ENCODE results near the gene MCRIP1. TPM values are rescaled to one million over a fixed set of nuclear protein-coding genes. Genes with fewer than 3 reads are reported as not detected.

The MCRIP1 gene
- total and polyA plus RNA-seq, 4 experiments from 2014 or later = 65.8 to 87.2 (median 68.9) TPM

DNA sequence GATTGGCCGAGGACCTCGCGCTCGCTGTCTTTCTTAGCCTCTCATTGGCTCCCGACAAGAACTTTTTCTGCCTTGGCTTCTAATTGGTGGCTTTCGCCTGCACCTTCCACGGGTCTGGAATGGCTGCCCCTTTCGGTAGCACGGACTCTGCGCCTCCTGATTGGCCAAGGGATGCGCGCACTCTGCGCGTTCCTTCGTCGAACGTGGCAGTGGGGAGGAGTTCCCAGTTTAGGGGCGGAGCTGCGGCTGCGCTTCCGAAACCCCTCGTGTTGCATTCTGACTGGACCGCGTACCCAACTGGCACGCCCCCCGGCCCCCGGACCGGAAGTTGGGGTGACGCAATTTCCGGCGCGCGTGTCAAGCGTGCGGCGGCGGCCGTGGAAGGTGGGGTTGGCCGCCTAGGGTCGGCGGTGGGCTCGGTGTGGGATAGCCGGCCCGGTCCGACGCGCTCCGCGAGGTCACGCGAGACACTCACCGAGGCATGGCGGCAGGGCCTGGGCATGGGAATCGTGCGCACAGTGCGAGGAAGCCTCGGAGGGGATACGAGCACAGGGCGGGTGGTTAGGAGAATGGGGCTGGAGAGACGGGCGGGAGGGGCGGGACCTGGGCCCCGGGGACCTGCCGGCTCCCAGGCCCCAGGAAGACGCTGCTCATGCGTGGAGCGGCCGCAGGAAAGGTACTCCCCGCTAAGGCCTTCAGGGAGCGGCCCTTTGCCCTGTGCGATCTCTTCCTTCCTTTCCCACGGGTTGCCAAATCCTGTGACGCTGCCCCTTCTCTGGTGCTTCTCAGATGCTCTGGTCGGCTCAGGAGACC is 27.9 kb upstream of the MCRIP1 start:
- H3K4me1 Mint-ChIP-seq = peaks cover 17 to 58% (median 37%) of the 10 kb centered on the region in 4 donors
- CTCF ChIA-PET (ENCODE audit: partially characterized antibody) = interaction anchor here (0.6 kb wide), 1 partner anchor 12 kb away, joined by 3 read pairs; no protein-coding TSS in a partner anchor
- H3K4me3 ChIP-seq (ENCODE audit: low read length in 2 of 2) = peak overlapping the region; percentile 0 to 60

DNA sequence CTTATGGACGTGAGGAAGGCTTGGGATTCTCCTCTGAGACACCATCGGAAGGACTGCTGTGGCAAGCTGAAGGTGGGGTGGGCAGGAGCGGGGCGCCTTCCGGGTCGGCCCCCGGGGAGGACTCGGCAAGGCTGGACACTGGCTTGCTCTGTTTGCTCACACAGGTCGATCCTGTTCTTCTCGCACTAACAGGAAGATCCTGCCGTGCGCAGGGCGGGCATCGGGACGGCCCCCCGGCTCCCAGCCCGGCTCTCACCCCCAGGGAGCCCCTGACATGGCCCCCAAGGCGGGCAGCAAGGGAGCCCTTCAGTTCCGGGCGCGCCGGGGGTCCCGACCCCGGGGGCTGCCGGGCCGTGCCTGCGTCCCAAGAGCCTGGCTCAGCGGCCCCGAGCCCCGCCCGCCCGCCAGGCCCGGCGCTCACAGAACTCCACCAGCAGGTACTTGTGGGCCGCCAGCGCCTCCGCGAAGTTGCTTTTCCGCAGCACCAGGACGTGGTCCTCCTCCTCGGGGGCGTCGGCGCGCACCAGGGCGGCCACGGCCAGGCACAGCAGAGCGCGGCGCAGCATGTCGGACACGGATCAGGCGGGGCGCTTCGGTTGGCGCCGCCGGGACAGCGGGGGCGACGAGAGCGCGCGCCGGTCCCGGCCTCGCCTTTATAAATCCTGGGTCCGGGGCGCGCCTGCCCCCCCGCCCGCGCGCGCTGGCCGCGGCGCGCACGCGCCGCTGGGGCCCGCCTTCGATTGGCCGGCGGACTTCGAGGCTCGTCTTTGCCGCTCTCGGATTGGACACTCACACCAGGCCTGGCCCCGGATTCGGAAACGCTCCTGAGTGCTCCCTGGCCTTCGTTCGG is 27.0 kb upstream of the MCRIP1 start, which contains the start of gene P4HB:
P4HB (minus strand) TSS at position 630 of the 850 bp plus-strand sequence; CDS start at position 566, 64 bp downstream.
- H3K4me3 Mint-ChIP-seq = peak within 1 kb of the TSS; percentile 86 to 93 (median 92)
- peaks cover 17 to 56% (median 33%) of the 10 kb centered on the region in 4 donors for H3K4me1 Mint-ChIP-seq
- ChIA-PET CTCF (ENCODE audit: partially characterized antibody) (interaction anchor here (0.5 to 0.8 kb wide), 2 partner anchors 29 to 124 kb away, joined by 3 read pairs; no protein-coding TSS in a partner anchor), POLR2A (ENCODE audit: partially characterized antibody) (interaction anchor here (0.9 to 5.1 kb wide), 11 partner anchors 10 to 368 kb away, joined by 3 to 99 read pairs (median 3); partner anchors contain the start of genes ARHGDIA, ARL16, DUS1L and HGS)
- Histone ChIP-seq H3K4me3 (ENCODE audit: low read length in 2 of 2) (peak within 1 kb of the TSS; percentile 76 to 79), H3K27me3 (ENCODE audit: insufficient read depth, low read length) (no peaks in the 10 kb centered on the region), H3K4me1 (ENCODE audit: insufficient read depth, low read length) (peaks cover 40% of the 10 kb centered on the region), H3K27ac (ENCODE audit: low read depth, low read length) (peak within 1 kb of the TSS; percentile 92), H3K9me3 (ENCODE audit: control insufficient read depth in 1 of 2, low read length in 2 of 2) (no peaks in the 10 kb centered on the region), H3K36me3 (ENCODE audit: insufficient read depth, low read length) (peaks cover 9% of the 10 kb centered on the region)
- peak in 1 of 5 donors; percentile 11 for DNase-seq
- intact Hi-C loops (cut with micrococcal nuclease) = loop anchor here (1.0 to 10.0 kb wide), 8 partner anchors 11 to 435 kb away; partner anchors contain the start of genes ALYREF, ANAPC11, ARHGDIA and CENPX
- peaks cover 4 to 39% of the 10 kb centered on the region in 2 donors for H3K36me3 Mint-ChIP-seq
- peak within 1 kb of the TSS; percentile 98 to 99 (median 98) for H3K27ac Mint-ChIP-seq
- H3K27me3 Mint-ChIP-seq = peaks cover 0 to 6% of the 10 kb centered on the region in 2 donors
- H3K9me3 Mint-ChIP-seq = peaks cover 0 to 12% (median 0%) of the 10 kb centered on the region in 8 donors

More for the DNA sequence above, 27.9 kb upstream of the MCRIP1 start:
- Mint-ChIP-seq H3K4me3 (peak overlapping the region; percentile 86 to 93 (median 91)), H3K27ac (peak overlapping the region; percentile 98 to 99 (median 98)), H3K27me3 (peaks cover 0 to 6% of the 10 kb centered on the region in 2 donors), H3K9me3 (peaks cover 0 to 12% (median 0%) of the 10 kb centered on the region in 8 donors), H3K36me3 (peaks cover 4 to 35% of the 10 kb centered on the region in 2 donors)
- Histone ChIP-seq H3K9me3 (ENCODE audit: control insufficient read depth in 1 of 2, low read length in 2 of 2) (no peaks in the 10 kb centered on the region), H3K36me3 (ENCODE audit: insufficient read depth, low read length) (peaks cover 6% of the 10 kb centered on the region), H3K27me3 (ENCODE audit: insufficient read depth, low read length) (no peaks in the 10 kb centered on the region), H3K4me1 (ENCODE audit: insufficient read depth, low read length) (peaks cover 40% of the 10 kb centered on the region), H3K27ac (ENCODE audit: low read depth, low read length) (peak overlapping the region; percentile 92)
- DNase-seq = peak; percentile 100
- POLR2A ChIA-PET (ENCODE audit: partially characterized antibody) = interaction anchor here (0.6 to 5.1 kb wide), 10 partner anchors 9 to 368 kb away, joined by 3 to 99 read pairs (median 4); partner anchors contain the start of genes ARHGDIA, ARL16, HGS and MCRIP1
- intact Hi-C loops (cut with micrococcal nuclease) = loop anchor here (1.0 to 10.0 kb wide), 8 partner anchors 10 to 434 kb away; partner anchors contain the start of genes ALYREF, ANAPC11, ARHGDIA and CENPX

DNA sequence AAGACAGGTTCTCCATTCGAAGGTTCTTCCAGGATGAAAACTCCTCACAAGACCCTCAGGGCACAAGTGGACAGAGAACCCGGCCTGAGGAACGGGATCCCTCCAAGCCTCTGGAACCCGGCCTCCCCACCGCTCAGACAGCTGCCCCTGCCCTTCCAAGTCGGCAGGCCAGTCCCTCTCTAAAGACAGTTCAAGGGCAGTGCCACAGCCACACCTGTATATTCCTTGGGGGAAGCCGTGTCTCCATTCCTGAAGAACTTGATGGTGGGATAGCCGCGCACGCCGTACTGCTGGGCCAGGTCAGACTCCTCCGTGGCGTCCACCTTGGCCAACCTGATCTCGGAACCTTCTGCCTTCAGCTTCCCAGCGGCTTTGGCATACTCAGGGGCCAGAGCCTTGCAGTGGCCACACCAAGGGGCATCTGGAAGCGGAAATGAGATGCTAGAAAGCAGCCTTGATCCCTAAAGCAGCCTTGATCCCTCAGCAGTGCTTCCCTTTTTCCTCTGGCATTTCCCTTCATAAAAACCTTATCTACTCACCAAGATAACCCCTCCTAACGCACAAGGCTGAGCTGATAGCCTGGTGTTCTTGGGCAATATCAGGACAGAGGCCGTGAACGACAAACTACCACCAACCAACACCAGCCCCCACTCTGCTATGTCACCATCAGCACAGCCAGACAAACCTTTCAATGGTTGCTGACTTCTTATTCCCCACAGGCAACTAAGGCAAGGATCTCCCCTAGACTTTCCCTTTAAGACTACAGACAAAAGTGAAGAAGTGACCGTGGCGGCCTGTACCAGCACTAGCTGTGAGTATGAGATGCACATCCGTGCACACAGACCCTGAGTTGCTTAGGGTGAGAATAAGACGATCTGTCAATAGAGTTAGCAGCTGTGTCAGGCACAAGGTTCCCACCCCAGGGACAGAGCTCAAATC is 26.1 kb upstream of the MCRIP1 start:
- intact Hi-C loops (cut with micrococcal nuclease) = no loop called here
- peaks cover 17 to 56% (median 33%) of the 10 kb centered on the region in 4 donors for H3K4me1 Mint-ChIP-seq
- DNase-seq = no peak
- peak overlapping the region; percentile 81 for H3K27ac ChIP-seq (ENCODE audit: low read depth, low read length)
- peak overlapping the region; percentile 83 to 92 (median 90) for H3K4me3 Mint-ChIP-seq
- peak overlapping the region; percentile 69 to 99 (median 93) for H3K27ac Mint-ChIP-seq
- H3K27me3 ChIP-seq (ENCODE audit: insufficient read depth, low read length) = no peaks in the 10 kb centered on the region
- CTCF ChIA-PET (ENCODE audit: partially characterized antibody) = interaction anchor here (0.5 to 0.8 kb wide), 2 partner anchors 29 to 123 kb away, joined by 3 read pairs; no protein-coding TSS in a partner anchor
- peaks cover 0 to 6% of the 10 kb centered on the region in 2 donors for H3K27me3 Mint-ChIP-seq
- no peaks in the 10 kb centered on the region for H3K9me3 ChIP-seq (ENCODE audit: control insufficient read depth in 1 of 2, low read length in 2 of 2)
- POLR2A ChIA-PET (ENCODE audit: partially characterized antibody) = interaction anchor here (0.7 to 5.1 kb wide), 6 partner anchors 12 to 207 kb away, joined by 3 to 99 read pairs (median 4); partner anchors contain the start of genes ARHGDIA, ARL16, DUS1L and HGS
- H3K4me3 ChIP-seq (ENCODE audit: low read length in 2 of 2) = peak overlapping the region; percentile 76 to 79
- peaks cover 0 to 12% (median 0%) of the 10 kb centered on the region in 8 donors for H3K9me3 Mint-ChIP-seq
- H3K36me3 ChIP-seq (ENCODE audit: insufficient read depth, low read length) = peaks cover 17% of the 10 kb centered on the region
- peaks cover 40% of the 10 kb centered on the region for H3K4me1 ChIP-seq (ENCODE audit: insufficient read depth, low read length)
- H3K36me3 Mint-ChIP-seq = peaks cover 4 to 45% of the 10 kb centered on the region in 2 donors

DNA sequence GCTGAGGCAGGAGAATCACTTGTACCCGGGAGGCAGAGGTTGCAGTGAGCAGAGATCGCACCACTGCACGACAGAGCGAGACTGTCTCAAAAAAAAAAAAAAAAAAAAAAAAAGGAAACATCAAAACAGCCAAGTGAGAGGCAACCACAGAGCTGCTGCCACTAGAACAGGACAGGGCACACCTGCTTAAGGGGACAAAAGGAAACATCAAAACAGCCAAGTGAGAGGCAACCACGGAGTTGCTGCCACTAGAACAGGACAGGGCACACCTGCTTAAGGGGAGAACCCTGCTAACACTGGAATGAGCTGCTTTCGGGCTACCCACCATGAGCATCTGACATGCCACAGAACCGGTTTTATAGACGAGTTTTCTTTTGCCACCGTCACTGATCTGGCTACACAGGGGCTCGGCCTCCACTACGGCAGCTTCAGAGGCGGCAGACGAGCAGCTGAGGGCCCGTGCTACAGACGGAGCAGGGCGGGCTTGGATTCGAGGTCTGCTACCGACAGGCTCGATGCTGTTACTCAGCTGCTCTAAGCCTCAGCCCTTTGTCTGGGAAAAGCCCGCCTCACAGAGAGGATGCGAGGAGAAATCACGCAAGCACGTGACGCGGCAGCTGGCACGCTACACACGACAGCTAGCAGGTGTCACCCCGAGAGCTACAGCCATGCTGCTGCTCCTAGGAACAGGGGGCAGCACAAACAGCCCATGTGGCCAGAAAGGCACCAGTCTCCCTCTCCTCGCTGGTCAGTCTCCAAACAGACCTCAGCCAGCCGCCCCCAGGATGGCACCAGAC is 25.3 kb upstream of the MCRIP1 start:
- peaks cover 14 to 56% (median 26%) of the 10 kb centered on the region in 4 donors for H3K4me1 Mint-ChIP-seq
- Histone ChIP-seq H3K4me1 (ENCODE audit: insufficient read depth, low read length) (peaks cover 39% of the 10 kb centered on the region), H3K9me3 (ENCODE audit: control insufficient read depth in 1 of 2, low read length in 2 of 2) (no peaks in the 10 kb centered on the region), H3K36me3 (ENCODE audit: insufficient read depth, low read length) (peaks cover 26% of the 10 kb centered on the region), H3K27ac (ENCODE audit: low read depth, low read length) (no peak overlapping the region), H3K4me3 (ENCODE audit: low read length in 2 of 2) (no peak overlapping the region), H3K27me3 (ENCODE audit: insufficient read depth, low read length) (no peaks in the 10 kb centered on the region)
- DNase-seq = no peak
- intact Hi-C loops (cut with micrococcal nuclease) = no loop called here
- H3K9me3 Mint-ChIP-seq = peaks cover 0 to 9% (median 0%) of the 10 kb centered on the region in 8 donors
- H3K4me3 Mint-ChIP-seq = peak overlapping the region in 7 of 8 donors; percentile 21 to 92 (median 55)
- peaks cover 0 to 6% of the 10 kb centered on the region in 2 donors for H3K27me3 Mint-ChIP-seq
- H3K36me3 Mint-ChIP-seq = peaks cover 4 to 49% of the 10 kb centered on the region in 2 donors
- POLR2A ChIA-PET (ENCODE audit: partially characterized antibody) = interaction anchor here (0.7 to 5.1 kb wide), 2 partner anchors 13 to 175 kb away, joined by 4 to 99 read pairs; partner anchors contain the start of genes ARHGDIA, ARL16 and HGS
- CTCF ChIA-PET (ENCODE audit: partially characterized antibody) = interaction anchor here (0.7 kb wide), 1 partner anchor 16 kb away, joined by 3 read pairs; no protein-coding TSS in a partner anchor
- H3K27ac Mint-ChIP-seq = peak overlapping the region in 2 of 7 donors; percentile 12 to 27

DNA sequence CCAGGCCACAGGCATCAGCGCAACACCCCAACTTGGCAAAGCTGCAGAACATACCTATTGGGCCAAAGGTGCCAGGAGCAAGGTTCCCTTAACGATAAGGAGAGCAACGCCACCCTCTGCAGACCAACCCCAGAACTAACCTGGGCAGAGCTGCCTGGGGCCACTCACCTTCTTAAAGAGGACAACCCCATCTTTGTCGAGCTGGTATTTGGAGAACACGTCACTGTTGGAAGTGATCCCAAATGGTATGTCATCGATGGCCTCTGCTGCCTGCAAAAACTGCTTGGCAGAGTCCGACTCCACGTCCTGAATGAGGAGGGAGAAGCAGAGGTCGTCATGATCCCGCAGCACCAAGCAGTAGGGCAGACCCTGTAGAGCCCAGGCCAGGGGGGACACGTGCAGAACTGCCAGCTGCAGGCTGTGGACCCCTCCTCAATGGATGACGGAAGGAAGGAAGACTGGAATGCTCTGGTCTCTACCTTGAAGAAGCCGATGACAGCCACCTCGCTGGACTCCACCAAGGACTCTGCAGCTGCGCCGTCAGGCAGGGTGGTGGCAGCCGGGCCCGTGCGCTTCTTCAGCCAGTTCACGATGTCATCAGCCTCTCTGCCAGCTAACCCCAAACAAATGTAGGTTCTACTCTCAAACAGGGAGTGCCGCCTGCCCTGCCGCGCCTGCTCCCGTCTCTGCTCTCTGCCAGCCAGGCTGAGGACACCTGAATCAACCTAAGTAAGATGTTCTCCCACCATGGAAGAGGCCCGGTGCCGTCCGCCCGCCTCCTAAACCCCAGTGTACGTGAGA is 22.1 kb upstream of the MCRIP1 start:
- intact Hi-C loops (cut with micrococcal nuclease) = no loop called here
- Histone ChIP-seq H3K4me1 (ENCODE audit: insufficient read depth, low read length) (peaks cover 23% of the 10 kb centered on the region), H3K9me3 (ENCODE audit: control insufficient read depth in 1 of 2, low read length in 2 of 2) (no peaks in the 10 kb centered on the region), H3K4me3 (ENCODE audit: low read length in 2 of 2) (no peak overlapping the region), H3K27me3 (ENCODE audit: insufficient read depth, low read length) (no peaks in the 10 kb centered on the region), H3K36me3 (ENCODE audit: insufficient read depth, low read length) (peaks cover 46% of the 10 kb centered on the region), H3K27ac (ENCODE audit: low read depth, low read length) (no peak overlapping the region)
- Mint-ChIP-seq H3K36me3 (peaks cover 15 to 52% of the 10 kb centered on the region in 2 donors), H3K27ac (peak overlapping the region in 1 of 7 donors; percentile 57), H3K9me3 (no peaks in the 10 kb centered on the region), H3K4me3 (no peak overlapping the region), H3K27me3 (no peaks in the 10 kb centered on the region), H3K4me1 (peaks cover 4 to 39% (median 9%) of the 10 kb centered on the region in 4 donors)
- CTCF ChIA-PET (ENCODE audit: partially characterized antibody) = interaction anchor here (1.3 kb wide), 1 partner anchor 175 kb away, joined by 4 read pairs; no protein-coding TSS in a partner anchor
- POLR2A ChIA-PET (ENCODE audit: partially characterized antibody) = interaction anchor here (0.7 to 1.3 kb wide), 5 partner anchors 10 to 284 kb away, joined by 3 to 6 read pairs (median 4); no protein-coding TSS in a partner anchor
- no peak for DNase-seq

All from CD4-positive, alpha-beta memory T cell (primary cell).